ENCODE data around the gene MTFR2. TPM values are rescaled to one million over a fixed set of nuclear protein-coding genes. Genes with fewer than 3 reads are reported as not detected.

MTFR2 gene
- polyA plus RNA-seq, 2 donors = 1.7 to 3.2 TPM

DNA sequence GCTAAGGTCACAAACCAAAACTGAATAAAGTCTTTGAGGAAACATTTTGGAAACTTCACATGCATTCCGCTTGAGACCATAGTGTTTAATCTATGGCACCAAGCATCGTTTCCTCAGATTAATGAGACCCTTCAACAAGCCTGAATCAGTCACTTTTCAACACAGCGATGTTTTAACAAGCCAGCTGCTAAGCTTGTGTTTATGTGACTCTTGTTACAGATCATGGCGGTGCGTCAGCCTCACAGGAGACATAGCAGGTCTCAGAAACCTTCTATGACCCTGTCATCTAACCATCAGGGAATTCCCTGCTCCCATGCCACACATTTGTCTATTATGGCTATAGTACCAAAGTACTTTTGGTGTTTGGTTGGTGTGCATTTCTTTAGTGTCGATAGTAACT, 57.2 kb downstream of the MTFR2 start:
- Histone ChIP-seq H3K4me1 (ENCODE audit: control insufficient read depth in 2 of 2, insufficient read depth in 2 of 2, low read length in 1 of 2) (no peaks in the 10 kb centered on the region), H3K4me3 (ENCODE audit: low read depth in 1 of 2, low read length in 2 of 2) (no peak overlapping the region), H3K36me3 (ENCODE audit: control insufficient read depth in 2 of 2, insufficient read depth in 2 of 2, low read length in 1 of 2) (peaks cover 0 to 3% of the 10 kb centered on the region in 2 donors), H3K27ac (ENCODE audit: low read depth in 2 of 2, low read length in 1 of 2) (no peak overlapping the region), H3K9me3 (ENCODE audit: control insufficient read depth in 2 of 2, insufficient read depth in 1 of 2, low read depth in 1 of 2, low read length in 1 of 2) (no peaks in the 10 kb centered on the region), H3K27me3 (ENCODE audit: control insufficient read depth in 1 of 2, insufficient read depth in 2 of 2, low read length in 2 of 2) (no peaks in the 10 kb centered on the region)
- WGBS, 2 donors = 76 to 84% methylated on average over 6 of the region's 6 CpGs

DNA sequence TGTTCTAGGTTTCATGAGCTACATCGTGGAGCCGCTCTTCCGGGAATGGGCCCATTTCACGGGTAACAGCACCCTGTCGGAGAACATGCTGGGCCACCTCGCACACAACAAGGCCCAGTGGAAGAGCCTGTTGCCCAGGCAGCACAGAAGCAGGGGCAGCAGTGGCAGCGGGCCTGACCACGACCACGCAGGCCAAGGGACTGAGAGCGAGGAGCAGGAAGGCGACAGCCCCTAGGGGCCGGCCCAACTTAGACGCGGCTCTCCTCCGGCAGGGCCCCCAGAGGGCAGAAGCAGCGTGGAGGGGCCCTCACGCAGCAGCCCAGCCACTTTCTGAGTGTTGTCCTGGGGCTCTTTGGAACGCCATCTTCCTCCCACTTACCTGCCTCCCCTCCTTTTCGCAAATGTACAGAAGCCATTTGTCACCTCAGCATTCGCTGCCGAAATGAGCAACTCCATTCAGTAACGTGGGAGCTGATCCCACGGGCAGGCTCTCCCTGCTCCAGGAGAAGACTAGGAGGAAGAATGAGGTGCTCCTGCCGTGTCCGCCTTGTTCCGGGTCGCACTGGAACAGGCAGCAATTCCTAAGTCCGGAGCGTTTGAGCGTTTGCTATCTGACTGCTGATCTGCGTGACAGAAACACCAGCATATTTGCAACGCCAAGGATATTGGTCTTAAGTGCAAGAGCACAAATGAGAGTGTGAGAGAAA, 58.4 kb downstream of the MTFR2 start:
- Histone ChIP-seq H3K4me1 (ENCODE audit: control insufficient read depth in 2 of 2, insufficient read depth in 2 of 2, low read length in 1 of 2) (no peaks in the 10 kb centered on the region), H3K9me3 (ENCODE audit: control insufficient read depth in 2 of 2, insufficient read depth in 1 of 2, low read depth in 1 of 2, low read length in 1 of 2) (no peaks in the 10 kb centered on the region), H3K27ac (ENCODE audit: low read depth in 2 of 2, low read length in 1 of 2) (no peak overlapping the region), H3K4me3 (ENCODE audit: low read depth in 1 of 2, low read length in 2 of 2) (no peak overlapping the region), H3K27me3 (ENCODE audit: control insufficient read depth in 1 of 2, insufficient read depth in 2 of 2, low read length in 2 of 2) (no peaks in the 10 kb centered on the region), H3K36me3 (ENCODE audit: control insufficient read depth in 2 of 2, insufficient read depth in 2 of 2, low read length in 1 of 2) (peaks cover 0 to 3% of the 10 kb centered on the region in 2 donors)
- WGBS, 2 donors = 94 to 95% methylated on average over 31 to 32 of the region's 32 CpGs

DNA sequence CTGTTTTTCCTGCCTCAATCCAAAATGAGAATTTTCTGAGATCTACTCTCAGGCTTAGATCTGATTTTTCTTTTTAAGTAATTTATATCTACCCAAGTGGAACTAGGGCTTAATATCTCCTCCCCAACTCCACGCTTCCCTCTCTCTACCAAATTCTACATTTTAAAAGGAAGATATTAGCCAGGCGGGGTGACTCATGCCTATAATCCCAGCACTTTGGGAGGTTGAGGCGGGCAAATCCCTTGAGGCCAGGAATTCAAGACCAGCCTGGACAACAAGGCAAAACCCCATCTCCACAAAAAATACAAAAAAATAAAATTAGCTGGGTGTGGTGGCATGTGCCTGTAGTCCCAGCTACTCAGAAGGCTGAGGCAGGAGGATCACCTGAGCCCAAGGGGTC, 61.0 kb downstream of the MTFR2 start:
- 65 to 74% methylated on average over 3 of the region's 3 CpGs for WGBS, 2 donors
- Histone ChIP-seq H3K27ac (ENCODE audit: low read depth in 2 of 2, low read length in 1 of 2) (no peak overlapping the region), H3K4me1 (ENCODE audit: control insufficient read depth in 2 of 2, insufficient read depth in 2 of 2, low read length in 1 of 2) (no peaks in the 10 kb centered on the region), H3K36me3 (ENCODE audit: control insufficient read depth in 2 of 2, insufficient read depth in 2 of 2, low read length in 1 of 2) (peaks cover 0 to 3% of the 10 kb centered on the region in 2 donors), H3K9me3 (ENCODE audit: control insufficient read depth in 2 of 2, insufficient read depth in 1 of 2, low read depth in 1 of 2, low read length in 1 of 2) (no peaks in the 10 kb centered on the region), H3K4me3 (ENCODE audit: low read depth in 1 of 2, low read length in 2 of 2) (no peak overlapping the region), H3K27me3 (ENCODE audit: control insufficient read depth in 1 of 2, insufficient read depth in 2 of 2, low read length in 2 of 2) (no peaks in the 10 kb centered on the region)

DNA sequence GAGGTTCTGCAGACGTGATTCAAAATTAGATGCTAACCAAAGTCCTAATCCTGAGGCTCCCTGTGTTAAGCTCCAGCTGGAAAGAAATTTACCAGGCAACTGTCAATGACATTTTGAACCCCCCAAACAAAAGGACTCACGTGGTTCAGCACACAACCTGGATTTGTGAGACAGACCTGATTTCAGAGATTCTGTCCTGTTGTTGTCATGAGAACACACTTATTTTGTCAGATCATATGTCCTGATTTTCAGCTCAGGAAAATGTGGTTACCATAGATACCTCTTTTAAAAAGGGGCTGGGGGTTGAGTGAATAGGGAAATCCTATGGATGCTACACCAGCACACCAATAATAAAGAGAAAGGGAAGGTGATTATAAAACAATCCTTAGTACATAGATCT, 61.6 kb downstream of the MTFR2 start:
- no peak overlapping the region for H3K4me3 ChIP-seq (ENCODE audit: low read depth in 1 of 2, low read length in 2 of 2)
- H3K27me3 ChIP-seq (ENCODE audit: control insufficient read depth in 1 of 2, insufficient read depth in 2 of 2, low read length in 2 of 2) = no peaks in the 10 kb centered on the region
- H3K36me3 ChIP-seq (ENCODE audit: control insufficient read depth in 2 of 2, insufficient read depth in 2 of 2, low read length in 1 of 2) = peaks cover 0 to 3% of the 10 kb centered on the region in 2 donors
- no peak overlapping the region for H3K27ac ChIP-seq (ENCODE audit: low read depth in 2 of 2, low read length in 1 of 2)
- no peaks in the 10 kb centered on the region for H3K9me3 ChIP-seq (ENCODE audit: control insufficient read depth in 2 of 2, insufficient read depth in 1 of 2, low read depth in 1 of 2, low read length in 1 of 2)
- WGBS, 2 donors = 74 to 76% methylated on average over 2 of the region's 2 CpGs
- H3K4me1 ChIP-seq (ENCODE audit: control insufficient read depth in 2 of 2, insufficient read depth in 2 of 2, low read length in 1 of 2) = no peaks in the 10 kb centered on the region

DNA sequence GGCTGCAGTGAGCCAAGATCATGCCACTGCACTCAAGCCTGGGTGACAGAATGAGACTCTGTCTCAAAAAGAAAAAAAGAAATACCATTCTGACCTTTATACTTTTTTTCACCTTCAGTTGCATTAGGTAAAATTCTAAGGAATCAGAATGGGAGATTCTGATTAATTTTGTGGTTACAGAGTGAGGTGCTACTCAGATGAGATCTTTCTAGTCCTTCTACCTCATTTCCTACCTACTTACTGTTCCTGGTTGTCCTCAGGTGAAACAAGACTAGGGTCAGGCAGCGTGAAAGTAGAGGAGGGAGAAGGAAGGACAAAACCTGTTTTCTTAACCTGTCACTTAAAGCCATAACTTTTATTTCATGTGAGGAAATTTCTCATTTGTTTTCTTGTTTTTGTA, 63.7 kb downstream of the MTFR2 start:
- no peak overlapping the region for H3K27ac ChIP-seq (ENCODE audit: low read depth in 2 of 2, low read length in 1 of 2)
- H3K27me3 ChIP-seq (ENCODE audit: control insufficient read depth in 1 of 2, insufficient read depth in 2 of 2, low read length in 2 of 2) = no peaks in the 10 kb centered on the region
- no peaks in the 10 kb centered on the region for H3K4me1 ChIP-seq (ENCODE audit: control insufficient read depth in 2 of 2, insufficient read depth in 2 of 2, low read length in 1 of 2)
- no peaks in the 10 kb centered on the region for H3K9me3 ChIP-seq (ENCODE audit: control insufficient read depth in 2 of 2, insufficient read depth in 1 of 2, low read depth in 1 of 2, low read length in 1 of 2)
- WGBS, 2 donors = 91 to 96% methylated on average over 1 of the region's 1 CpG
- H3K36me3 ChIP-seq (ENCODE audit: control insufficient read depth in 2 of 2, insufficient read depth in 2 of 2, low read length in 1 of 2) = no peaks in the 10 kb centered on the region
- no peak overlapping the region for H3K4me3 ChIP-seq (ENCODE audit: low read depth in 1 of 2, low read length in 2 of 2)

DNA sequence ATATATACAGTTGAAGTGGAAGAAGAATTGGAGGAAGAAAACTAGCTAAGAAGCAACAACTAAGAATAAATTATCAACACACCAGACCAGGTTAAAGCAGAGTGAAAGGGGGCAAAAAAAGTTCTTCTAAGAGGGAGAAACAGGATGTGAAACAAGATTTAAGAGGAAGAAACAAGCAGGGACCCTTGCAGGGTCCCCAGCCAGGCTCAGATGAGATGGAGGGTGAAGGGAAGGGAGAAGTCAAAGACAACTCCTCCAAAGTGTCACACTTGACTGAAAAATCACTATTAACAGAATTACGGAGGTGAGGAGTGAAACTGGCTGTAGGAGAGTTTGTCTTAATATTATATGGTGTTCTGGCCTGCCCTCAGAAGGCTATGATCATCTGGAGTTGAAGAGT, 65.4 kb downstream of the MTFR2 start:
- H3K4me3 ChIP-seq (ENCODE audit: low read depth in 1 of 2, low read length in 2 of 2) = no peak overlapping the region
- WGBS, 2 donors = 61 to 84% methylated on average over 1 of the region's 1 CpG

DNA sequence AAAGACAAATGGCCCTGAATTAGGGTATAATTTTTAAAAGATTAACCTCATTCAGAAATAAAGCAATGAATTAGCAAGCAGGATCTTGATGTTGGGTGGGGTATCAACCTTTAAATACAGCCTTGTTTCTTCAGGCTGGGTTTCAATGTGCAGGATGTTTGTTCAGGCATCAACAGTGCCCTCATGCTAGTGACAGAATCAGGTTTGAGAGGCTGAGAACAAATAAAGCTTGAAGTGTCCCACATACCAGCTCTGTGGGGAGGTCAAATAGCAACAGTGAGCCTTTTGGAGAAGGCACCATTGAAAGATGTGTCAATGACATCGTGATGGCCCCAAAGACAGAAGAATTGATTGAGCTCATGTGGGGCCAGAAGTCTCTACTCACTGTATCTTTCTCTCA, 68.2 kb downstream of the MTFR2 start:
- H3K4me1 ChIP-seq (ENCODE audit: control insufficient read depth in 2 of 2, insufficient read depth in 2 of 2, low read length in 1 of 2) = no peaks in the 10 kb centered on the region
- 59 to 68% methylated on average over 1 of the region's 1 CpG for WGBS, 2 donors
- H3K27me3 ChIP-seq (ENCODE audit: control insufficient read depth in 1 of 2, insufficient read depth in 2 of 2, low read length in 2 of 2) = no peaks in the 10 kb centered on the region
- no peaks in the 10 kb centered on the region for H3K36me3 ChIP-seq (ENCODE audit: control insufficient read depth in 2 of 2, insufficient read depth in 2 of 2, low read length in 1 of 2)
- H3K4me3 ChIP-seq (ENCODE audit: low read depth in 1 of 2, low read length in 2 of 2) = no peak overlapping the region
- no peak overlapping the region for H3K27ac ChIP-seq (ENCODE audit: low read depth in 2 of 2, low read length in 1 of 2)
- no peaks in the 10 kb centered on the region for H3K9me3 ChIP-seq (ENCODE audit: control insufficient read depth in 2 of 2, insufficient read depth in 1 of 2, low read depth in 1 of 2, low read length in 1 of 2)

More for the DNA sequence above, 65.4 kb downstream of the MTFR2 start:
- H3K36me3 ChIP-seq (ENCODE audit: control insufficient read depth in 2 of 2, insufficient read depth in 2 of 2, low read length in 1 of 2) = no peaks in the 10 kb centered on the region
- H3K27me3 ChIP-seq (ENCODE audit: control insufficient read depth in 1 of 2, insufficient read depth in 2 of 2, low read length in 2 of 2) = no peaks in the 10 kb centered on the region
- no peaks in the 10 kb centered on the region for H3K9me3 ChIP-seq (ENCODE audit: control insufficient read depth in 2 of 2, insufficient read depth in 1 of 2, low read depth in 1 of 2, low read length in 1 of 2)
- no peaks in the 10 kb centered on the region for H3K4me1 ChIP-seq (ENCODE audit: control insufficient read depth in 2 of 2, insufficient read depth in 2 of 2, low read length in 1 of 2)
- no peak overlapping the region for H3K27ac ChIP-seq (ENCODE audit: low read depth in 2 of 2, low read length in 1 of 2)

DNA sequence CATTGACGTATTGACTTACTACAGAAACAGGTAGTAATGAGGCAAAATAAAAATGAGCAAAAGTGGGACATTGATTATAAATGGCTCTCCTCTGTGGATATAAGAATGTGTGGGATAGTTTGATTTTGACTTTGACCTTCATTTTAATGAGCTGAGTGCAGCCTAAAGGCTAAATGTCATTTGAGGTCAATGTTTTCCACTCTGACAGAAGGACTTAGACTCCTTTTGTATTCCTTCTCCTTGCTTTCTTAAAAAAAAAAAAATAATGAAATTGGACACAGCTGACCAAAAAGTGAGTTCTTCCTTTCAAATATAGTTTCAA, 68.6 kb downstream of the MTFR2 start:
- WGBS, 2 donors = 88% methylated on average over 1 of the region's 1 CpG

More for the DNA sequence above, 68.6 kb downstream of the MTFR2 start:
- H3K27me3 ChIP-seq (ENCODE audit: control insufficient read depth in 1 of 2, insufficient read depth in 2 of 2, low read length in 2 of 2) = no peaks in the 10 kb centered on the region
- H3K4me3 ChIP-seq (ENCODE audit: low read depth in 1 of 2, low read length in 2 of 2) = no peak overlapping the region
- H3K9me3 ChIP-seq (ENCODE audit: control insufficient read depth in 2 of 2, insufficient read depth in 1 of 2, low read depth in 1 of 2, low read length in 1 of 2) = no peaks in the 10 kb centered on the region
- H3K36me3 ChIP-seq (ENCODE audit: control insufficient read depth in 2 of 2, insufficient read depth in 2 of 2, low read length in 1 of 2) = no peaks in the 10 kb centered on the region
- no peaks in the 10 kb centered on the region for H3K4me1 ChIP-seq (ENCODE audit: control insufficient read depth in 2 of 2, insufficient read depth in 2 of 2, low read length in 1 of 2)
- H3K27ac ChIP-seq (ENCODE audit: low read depth in 2 of 2, low read length in 1 of 2) = no peak overlapping the region

Other genes starting within 250 kb of the MTFR2 start
- 10 to 100 TPM; 20.3 to 22.4 TPM for gene BCLAF1, start 39.5 kb upstream of the MTFR2 start, polyA plus RNA-seq

Data from esophagus (tissue), 2 donors.